Muscle of leg (tissue), 11 donors: ENCODE data around the gene IGSF10. TPM values are rescaled to one million over a fixed set of nuclear protein-coding genes. Genes with fewer than 3 reads are reported as not detected.
A peak's percentile ranks its signal among the peaks of the same experiment; 100 is the strongest.
"Not testable (repeated sequence)": the region's sequence is repeated elsewhere in the genome, so short reads cannot be mapped to it uniquely, and the experiment has no call there.

Source experiments
- DNase-seq: peaks from one replicate; pipeline ENCODE4 v3.0.0; 2013
- H3K27ac ChIP-seq: one replicate; pipeline ENCODE4 v1.5.1; 2013; ENCODE audit warnings: mild to moderate bottlenecking, low read length, control low read depth
- H3K27me3 ChIP-seq: one replicate; pipeline ENCODE4 v1.6.1; 2013; ENCODE audit warnings: low read length; ENCODE audit not compliant: control insufficient read depth, insufficient read depth
- H3K36me3 ChIP-seq: one replicate; pipeline ENCODE4 v1.6.1; 2013; ENCODE audit warnings: low read length; ENCODE audit not compliant: control insufficient read depth, insufficient read depth
- H3K4me1 ChIP-seq: one replicate; pipeline ENCODE4 v1.6.1; 2013; ENCODE audit warnings: low read length; ENCODE audit not compliant: control insufficient read depth, insufficient read depth
- H3K4me3 ChIP-seq: one replicate; pipeline ENCODE4 v1.5.1; 2013; ENCODE audit warnings: low read length, control low read depth
- H3K9me3 ChIP-seq: replicated peaks from 2 replicates; pipeline ENCODE4 v1.6.1; 2013; ENCODE audit warnings: low read depth, low read length; ENCODE audit not compliant: control insufficient read depth
- WGBS: methylation state at CpG from one replicate; pipeline ENCODE4 v1.1.5; 2013; ENCODE audit warnings: missing lambda C conversion rate; ENCODE audit not compliant: insufficient coverage; 5-methylcytosine and 5-hydroxymethylcytosine counted together
- polyA plus RNA-seq, 8 donors: library from polyadenylated mRNA; unstranded; fragments of 120-200 nt; gene quantifications; one replicate each; pipeline versions ENCODE4 v1.2.1 to v1.2.3, GENCODE V29; 2013; ENCODE audit warnings: inconsistent platforms in 1 of 8, low replicate concordance in 1 of 8; ENCODE audit not compliant: insufficient read length in 8 of 8, insufficient read depth in 1 of 8
- total RNA-seq: library from RNA; stranded (reverse); fragments of 120-200 nt; gene quantifications from one replicate; pipeline ENCODE4 v1.2.4, GENCODE V29; 2013

IGSF10 gene
- total and polyA plus RNA-seq, 9 donors, result 1.3 to 22.7 (median 5.9) TPM

- H3K36me3 ChIP-seq, H3K27ac ChIP-seq, H3K4me3 ChIP-seq, DNase-seq, H3K27me3 ChIP-seq, H3K9me3 ChIP-seq, H3K4me1 ChIP-seq: not testable (repeated sequence)
Measured at GRCh38 chr3:151487833-151488232, 27.0 kb upstream of the IGSF10 start.

GRCh38 chr3:151483961-151484520 is 23.2 kb upstream of the IGSF10 start:
- H3K4me1 ChIP-seq, result no peaks in the 10 kb centered on the region
- no peaks in the 10 kb centered on the region for H3K36me3 ChIP-seq
- H3K9me3 ChIP-seq, result no peaks in the 10 kb centered on the region
- no peak overlapping the region for H3K4me3 ChIP-seq
- H3K27ac ChIP-seq, result no peak overlapping the region
- DNase-seq, result no peak
- H3K27me3 ChIP-seq, result no peaks in the 10 kb centered on the region
- WGBS, result 92% methylated on average over 4 of the region's 6 CpGs

- Histone ChIP-seq H3K27me3 (no peaks in the 10 kb centered on the region), H3K27ac (no peak overlapping the region), H3K4me1 (no peaks in the 10 kb centered on the region), H3K9me3 (no peaks in the 10 kb centered on the region), H3K36me3 (no peaks in the 10 kb centered on the region), H3K4me3 (no peak overlapping the region)
- no peak for DNase-seq
- WGBS, result 100% methylated on average over 1 of the region's 1 CpG
Measured at GRCh38 chr3:151483488-151483887, 22.6 kb upstream of the IGSF10 start.

- no peaks in the 10 kb centered on the region for H3K36me3 ChIP-seq
- no peaks in the 10 kb centered on the region for H3K9me3 ChIP-seq
- H3K4me3 ChIP-seq, result no peak overlapping the region
- H3K27me3 ChIP-seq, result no peaks in the 10 kb centered on the region
- peaks cover 2% of the 10 kb centered on the region for H3K4me1 ChIP-seq
- WGBS, result 85% methylated on average over 2 of the region's 2 CpGs
- no peak overlapping the region for H3K27ac ChIP-seq
- no peak for DNase-seq
Measured at GRCh38 chr3:151480492-151480891, 19.6 kb upstream of the IGSF10 start.

DNA sequence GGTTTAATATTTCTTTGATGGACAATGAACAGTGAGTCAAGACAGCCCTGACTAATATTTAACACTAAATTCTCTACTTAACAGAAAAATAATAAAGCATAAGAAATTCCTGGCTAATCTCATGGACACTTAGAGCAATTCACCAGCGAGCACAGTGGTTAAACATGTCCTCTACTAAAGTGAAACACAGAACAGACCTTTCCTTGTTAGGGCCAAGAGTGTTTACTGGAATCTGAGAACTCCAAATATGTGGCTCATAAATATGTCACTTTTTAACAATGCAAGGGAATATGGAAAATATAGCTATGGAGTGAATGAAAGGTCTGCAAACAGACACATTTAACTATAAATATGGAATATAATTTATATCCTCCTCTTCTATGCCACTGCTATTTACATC is 18.6 kb upstream of the IGSF10 start:
- no CpG with 5 or more reads among the region's 1 CpG for WGBS

DNA sequence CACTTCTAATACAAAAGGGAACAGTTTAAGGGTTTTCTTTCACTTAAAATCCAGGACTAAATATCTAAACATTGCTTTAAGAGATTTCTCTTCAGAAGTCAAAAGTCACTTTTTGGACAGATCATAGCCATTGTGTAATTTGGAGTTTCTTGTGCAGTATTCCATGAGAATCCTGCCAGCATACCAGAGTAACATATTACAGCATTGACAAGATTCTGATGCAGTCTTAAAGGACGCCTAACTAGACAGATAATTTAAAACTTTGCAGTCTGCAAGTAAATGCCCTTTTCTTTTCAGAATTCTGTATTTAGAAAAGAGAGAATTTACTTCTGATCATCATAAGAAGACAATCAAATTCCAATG is 17.5 kb upstream of the IGSF10 start:
- H3K36me3 ChIP-seq, result no peaks in the 10 kb centered on the region
- DNase-seq, result peak; percentile 75
- no peak overlapping the region for H3K27ac ChIP-seq
- peaks cover 2% of the 10 kb centered on the region for H3K4me1 ChIP-seq
- WGBS, result no CpG with 5 or more reads among the region's 1 CpG
- no peaks in the 10 kb centered on the region for H3K27me3 ChIP-seq
- H3K9me3 ChIP-seq, result no peaks in the 10 kb centered on the region
- no peak overlapping the region for H3K4me3 ChIP-seq

More for the DNA sequence above, 18.6 kb upstream of the IGSF10 start:
- Histone ChIP-seq H3K4me3 (no peak overlapping the region), H3K27ac (no peak overlapping the region), H3K4me1 (peaks cover 2% of the 10 kb centered on the region), H3K27me3 (no peaks in the 10 kb centered on the region), H3K36me3 (no peaks in the 10 kb centered on the region), H3K9me3 (no peaks in the 10 kb centered on the region)
- no peak for DNase-seq

GRCh38 chr3:151477591-151478334 is 16.9 kb upstream of the IGSF10 start:
- peaks cover 2% of the 10 kb centered on the region for H3K4me1 ChIP-seq
- H3K9me3 ChIP-seq, result no peaks in the 10 kb centered on the region
- peak; percentile 27 for DNase-seq
- H3K4me3 ChIP-seq, result no peak overlapping the region
- no CpG with 5 or more reads among the region's 2 CpGs for WGBS
- no peaks in the 10 kb centered on the region for H3K27me3 ChIP-seq
- no peaks in the 10 kb centered on the region for H3K36me3 ChIP-seq
- H3K27ac ChIP-seq, result no peak overlapping the region

- 90% methylated on average over 2 of the region's 7 CpGs for WGBS
- H3K27ac ChIP-seq, result no peak overlapping the region
- no peak overlapping the region for H3K4me3 ChIP-seq
- H3K4me1 ChIP-seq, result peaks cover 2% of the 10 kb centered on the region
- no peaks in the 10 kb centered on the region for H3K36me3 ChIP-seq
- H3K27me3 ChIP-seq, result no peaks in the 10 kb centered on the region
- no peak for DNase-seq
- H3K9me3 ChIP-seq, result no peaks in the 10 kb centered on the region
Measured at GRCh38 chr3:151476344-151477018, 15.6 kb upstream of the IGSF10 start.

DNA sequence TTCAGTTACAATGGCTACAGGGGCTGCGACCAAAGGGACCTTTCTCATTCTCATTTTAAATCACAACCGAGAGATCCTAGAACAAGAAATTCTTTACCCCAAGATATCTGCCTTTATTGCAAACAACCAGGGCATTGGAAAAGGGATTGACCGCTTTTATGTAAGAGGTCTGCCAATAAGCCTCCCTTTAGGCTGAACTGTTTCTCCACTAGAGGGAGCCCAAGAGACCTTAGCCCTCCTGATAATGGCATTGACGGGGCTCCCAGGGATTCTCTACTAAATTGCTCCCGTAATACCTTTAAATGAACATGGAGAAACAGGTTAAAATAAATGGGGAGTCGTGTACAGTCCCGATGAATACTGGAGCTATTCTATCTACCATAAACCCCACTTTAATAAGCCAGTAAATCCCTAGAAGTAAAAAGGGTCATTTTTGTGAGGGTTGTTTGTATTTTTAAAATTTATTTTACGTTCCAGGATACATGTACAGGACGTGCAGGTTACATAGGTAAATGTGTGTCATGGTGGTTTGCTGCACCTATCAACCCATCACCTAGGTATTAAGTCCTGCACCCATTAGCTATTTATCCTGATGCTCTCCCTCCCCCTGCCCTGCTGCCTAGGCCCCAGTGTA is 7.5 kb upstream of the IGSF10 start:
- DNase-seq, result peak; percentile 43
- Histone ChIP-seq H3K4me3 (no peak overlapping the region), H3K27me3 (no peaks in the 10 kb centered on the region), H3K36me3 (no peaks in the 10 kb centered on the region), H3K9me3 (no peaks in the 10 kb centered on the region), H3K27ac (no peak overlapping the region), H3K4me1 (no peaks in the 10 kb centered on the region)
- no CpG with 5 or more reads among the region's 9 CpGs for WGBS

- H3K4me1 ChIP-seq, result no peaks in the 10 kb centered on the region
- H3K36me3 ChIP-seq, result no peaks in the 10 kb centered on the region
- H3K4me3 ChIP-seq, result no peak overlapping the region
- H3K27me3 ChIP-seq, result no peaks in the 10 kb centered on the region
- WGBS, result no CpG with 5 or more reads among the region's 1 CpG
- no peak overlapping the region for H3K27ac ChIP-seq
- no peaks in the 10 kb centered on the region for H3K9me3 ChIP-seq
- DNase-seq, result no peak
Measured at GRCh38 chr3:151467069-151467468, 6.2 kb upstream of the IGSF10 start.
